Hepatocyte (in vitro differentiated cells): Measurements from ENCODE around the gene SHROOM4.

Experiments used
- EZH2 ChIP-seq: fragments of 200-600 bp; sonication (generic); IDR thresholded peaks from 2 replicates; pipeline ENCODE4 v1.6.1; 2016; ENCODE audit warnings: antibody characterized with exemption, mild to moderate bottlenecking, borderline replicate concordance
- EZH2phosphoT487 ChIP-seq: fragments of 200-600 bp; sonication (generic); IDR thresholded peaks from one replicate; pipeline ENCODE4 v1.6.1; 2018; ENCODE audit warnings: antibody characterized with exemption, mild to moderate bottlenecking, low read depth, moderate library complexity; ENCODE audit not compliant: unreplicated experiment, severe bottlenecking
- TF ChIP-seq, protein P1 (sequence below): fragments of 200-600 bp; sonication (generic); IDR thresholded peaks from 2 replicates; pipeline ENCODE4 v1.5.1; 2016; ENCODE audit warnings: antibody characterized with exemption, mild to moderate bottlenecking; ENCODE audit not compliant: poor library complexity

GRCh38 chrX:50629774-50630173 lies 184.2 kb downstream of the SHROOM4 start:
- TF ChIP-seq, protein P1, sequence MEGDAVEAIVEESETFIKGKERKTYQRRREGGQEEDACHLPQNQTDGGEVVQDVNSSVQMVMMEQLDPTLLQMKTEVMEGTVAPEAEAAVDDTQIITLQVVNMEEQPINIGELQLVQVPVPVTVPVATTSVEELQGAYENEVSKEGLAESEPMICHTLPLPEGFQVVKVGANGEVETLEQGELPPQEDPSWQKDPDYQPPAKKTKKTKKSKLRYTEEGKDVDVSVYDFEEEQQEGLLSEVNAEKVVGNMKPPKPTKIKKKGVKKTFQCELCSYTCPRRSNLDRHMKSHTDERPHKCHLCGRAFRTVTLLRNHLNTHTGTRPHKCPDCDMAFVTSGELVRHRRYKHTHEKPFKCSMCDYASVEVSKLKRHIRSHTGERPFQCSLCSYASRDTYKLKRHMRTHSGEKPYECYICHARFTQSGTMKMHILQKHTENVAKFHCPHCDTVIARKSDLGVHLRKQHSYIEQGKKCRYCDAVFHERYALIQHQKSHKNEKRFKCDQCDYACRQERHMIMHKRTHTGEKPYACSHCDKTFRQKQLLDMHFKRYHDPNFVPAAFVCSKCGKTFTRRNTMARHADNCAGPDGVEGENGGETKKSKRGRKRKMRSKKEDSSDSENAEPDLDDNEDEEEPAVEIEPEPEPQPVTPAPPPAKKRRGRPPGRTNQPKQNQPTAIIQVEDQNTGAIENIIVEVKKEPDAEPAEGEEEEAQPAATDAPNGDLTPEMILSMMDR = no peak
- no peak for TF ChIP-seq EZH2
- no peak for TF ChIP-seq EZH2phosphoT487
